OCI-LY3 (cell line): ENCODE measurements around the gene RTN4R.

Source experiments
- H2AFZ ChIP-seq: fragments of 200-600, 300-600 bp; shearing (Covaris generic); 2 replicates; pipeline ENCODE4 v1.6.0; 2014; ENCODE audit warnings: antibody characterized with exemption, low read depth, low read length
- H3K27ac ChIP-seq: fragments of 200-600, 300-600 bp; sonication (generic); 2 replicates; pipeline ENCODE4 v1.5.1; 2014; ENCODE audit warnings: mild to moderate bottlenecking, low read length, moderate library complexity, mixed read lengths
- H3K27me3 ChIP-seq: fragments of 200-600, 300-600 bp; sonication (generic); 2 replicates; pipeline ENCODE4 v1.6.1; 2014; ENCODE audit warnings: low read depth, low read length, mixed read lengths
- H3K36me3 ChIP-seq: fragments of 200-600, 300-600 bp; sonication (generic); replicated peaks from 2 replicates; pipeline ENCODE3; 2014; ENCODE audit warnings: low read depth, low read length, mixed read lengths
- H3K4me1 ChIP-seq: fragments of 300-600, 200-600 bp; sonication (generic); 2 replicates; pipeline ENCODE4 v1.6.1; 2014; ENCODE audit warnings: low read length, mixed read lengths
- H3K4me2 ChIP-seq: fragments of 200-600, 300-600 bp; sonication (generic); 2 replicates; pipeline ENCODE4 v1.6.1; 2014; ENCODE audit warnings: low read length, mixed read lengths
- H3K4me3 ChIP-seq: fragments of 300-600, 200-600 bp; sonication (generic); 2 replicates; pipeline ENCODE4 v1.5.1; 2014; ENCODE audit warnings: antibody characterized with exemption, mild to moderate bottlenecking, low read length, moderate library complexity
- H3K79me2 ChIP-seq: fragments of 300-600, 200-600 bp; shearing (Covaris generic); 2 replicates; pipeline ENCODE4 v1.6.1; 2014; ENCODE audit warnings: mild to moderate bottlenecking, low read length, mixed read lengths
- H3K9ac ChIP-seq: fragments of 300-600, 200-600 bp; shearing (Covaris generic); 2 replicates; pipeline ENCODE4 v1.6.0; 2014; ENCODE audit warnings: mild to moderate bottlenecking, low read length, moderate library complexity
- H3K9me3 ChIP-seq: fragments of 200-600, 300-600 bp; shearing (Covaris generic); 2 replicates; pipeline ENCODE4 v1.6.1; 2014; ENCODE audit warnings: low read length, mixed read lengths; ENCODE audit not compliant: insufficient read depth
- H4K20me1 ChIP-seq: fragments of 200-600, 300-600 bp; sonication (generic); 2 replicates; pipeline ENCODE4 v1.6.1; 2016; ENCODE audit warnings: low read length, mixed read lengths; ENCODE audit not compliant: insufficient read depth
- CTCF ChIP-seq: fragments of 200-600, 300-600 bp; sonication (generic); IDR thresholded peaks from 2 replicates; pipeline ENCODE4 v1.5.1; 2014; ENCODE audit warnings: antibody characterized with exemption, low read length, low read depth
- EZH2phosphoT487 ChIP-seq: fragments of 200-600 bp; shearing (Covaris generic); IDR thresholded peaks from 2 replicates; pipeline ENCODE4 v1.6.1; 2018; ENCODE audit warnings: antibody characterized with exemption, mixed run types, low read depth

The RTN4R gene

GRCh38 chr22:20258584-20259326 lies 9.4 kb downstream of the RTN4R start:
- H3K27me3 ChIP-seq: peaks cover 10% of the 10 kb centered on the region
- H3K9me3 ChIP-seq: no peaks in the 10 kb centered on the region
- H4K20me1 ChIP-seq: no peaks in the 10 kb centered on the region
- H3K27ac ChIP-seq: no peak overlapping the region
- H3K36me3 ChIP-seq: no peaks in the 10 kb centered on the region
- H3K9ac ChIP-seq: no peak overlapping the region
- no peak overlapping the region for H2AFZ ChIP-seq
- H3K4me2 ChIP-seq: no peak overlapping the region
- TF ChIP-seq EZH2phosphoT487 (no peak), CTCF (peak; percentile 65)
- H3K4me3 ChIP-seq: no peak overlapping the region
- H3K4me1 ChIP-seq: no peaks in the 10 kb centered on the region
- no peaks in the 10 kb centered on the region for H3K79me2 ChIP-seq

GRCh38 chr22:20258021-20258299 lies 10.2 kb downstream of the RTN4R start:
- no peak overlapping the region for H3K9ac ChIP-seq
- no peaks in the 10 kb centered on the region for H3K9me3 ChIP-seq
- no peak overlapping the region for H3K4me2 ChIP-seq
- H3K27ac ChIP-seq: no peak overlapping the region
- H4K20me1 ChIP-seq: no peaks in the 10 kb centered on the region
- H3K36me3 ChIP-seq: no peaks in the 10 kb centered on the region
- peaks cover 17% of the 10 kb centered on the region for H3K27me3 ChIP-seq
- no peaks in the 10 kb centered on the region for H3K4me1 ChIP-seq
- H2AFZ ChIP-seq: no peak overlapping the region
- TF ChIP-seq EZH2phosphoT487: no peak
- TF ChIP-seq CTCF: no peak
- no peaks in the 10 kb centered on the region for H3K79me2 ChIP-seq
- H3K4me3 ChIP-seq: no peak overlapping the region

GRCh38 chr22:20257212-20258020 lies 10.7 kb downstream of the RTN4R start:
- Histone ChIP-seq H2AFZ (no peak overlapping the region), H3K4me1 (no peaks in the 10 kb centered on the region), H3K36me3 (no peaks in the 10 kb centered on the region), H3K79me2 (no peaks in the 10 kb centered on the region), H3K27me3 (peaks cover 20% of the 10 kb centered on the region), H4K20me1 (no peaks in the 10 kb centered on the region), H3K4me2 (no peak overlapping the region), H3K9ac (no peak overlapping the region), H3K4me3 (no peak overlapping the region), H3K27ac (no peak overlapping the region), H3K9me3 (no peaks in the 10 kb centered on the region)
- TF ChIP-seq CTCF (no peak), EZH2phosphoT487 (no peak)

- Histone ChIP-seq H2AFZ (no peak overlapping the region), H3K27me3 (peaks cover 20% of the 10 kb centered on the region), H3K4me3 (no peak overlapping the region), H3K36me3 (no peaks in the 10 kb centered on the region), H3K79me2 (no peaks in the 10 kb centered on the region), H3K4me1 (no peaks in the 10 kb centered on the region), H3K9me3 (no peaks in the 10 kb centered on the region), H3K9ac (no peak overlapping the region), H4K20me1 (no peaks in the 10 kb centered on the region), H3K4me2 (no peak overlapping the region), H3K27ac (no peak overlapping the region)
- TF ChIP-seq CTCF (no peak), EZH2phosphoT487 (no peak)
Measured at GRCh38 chr22:20256551-20257211, 11.4 kb downstream of the RTN4R start.
